Fibroblast of skin of left biceps (primary cell): ENCODE results near the gene DDX39B.
"Not testable (repeated sequence)": the region's sequence is repeated elsewhere in the genome, so short reads cannot be mapped to it uniquely, and the experiment has no call there.

Source experiments
- DNase-seq, 2 experiments: peaks; one replicate each; pipeline ENCODE4 v3.0.0-alpha.2; 2013; ENCODE audit warnings: low read depth in 2 of 2

DDX39B gene

GRCh38 chr6:31575952-31576685 lies 34.3 kb upstream of the DDX39B start:
- DNase-seq, result no peak

GRCh38 chr6:31575335-31575901 lies 33.6 kb upstream of the DDX39B start, which contains the start of gene TNF:
TSS of gene TNF (plus strand) at chr6:31575565. CDS start at chr6:31575742, 177 bp downstream.
- DNase-seq, result no peak

GRCh38 chr6:31574106-31575061 lies 32.6 kb upstream of the DDX39B start:
- DNase-seq, result no peak

GRCh38 chr6:31573239-31574105 lies 31.7 kb upstream of the DDX39B start:
- DNase-seq, result no peak

- no peak for DNase-seq
Observed at GRCh38 chr6:31572041-31572911, 30.5 kb upstream of the DDX39B start, which contains the start of gene LTA. TSS of gene LTA (plus strand) at chr6:31572289. CDS start at chr6:31572743, 454 bp downstream.

- no peak for DNase-seq
Observed at GRCh38 chr6:31569861-31570536, 28.2 kb upstream of the DDX39B start.

- DNase-seq, result no peak
Observed at GRCh38 chr6:31568537-31568961, 26.7 kb upstream of the DDX39B start.

- no peak for DNase-seq
Observed at GRCh38 chr6:31567531-31568370, 25.9 kb upstream of the DDX39B start.

GRCh38 chr6:31560697-31561058 lies 18.9 kb upstream of the DDX39B start:
- no peak for DNase-seq

- no peak for DNase-seq
Observed at GRCh38 chr6:31559958-31560696, 18.3 kb upstream of the DDX39B start.

- no peak for DNase-seq
Observed at GRCh38 chr6:31559606-31559957, 17.8 kb upstream of the DDX39B start.

- DNase-seq, result no peak
Observed at GRCh38 chr6:31558631-31559500, 17.1 kb upstream of the DDX39B start.

- DNase-seq, result no peak
Observed at GRCh38 chr6:31558318-31558625, 16.5 kb upstream of the DDX39B start.

- DNase-seq, result no peak
Observed at GRCh38 chr6:31557443-31558317, 15.9 kb upstream of the DDX39B start.

GRCh38 chr6:31556307-31556706 lies 14.5 kb upstream of the DDX39B start:
- DNase-seq, result no peak

GRCh38 chr6:31551371-31551770 lies 9.6 kb upstream of the DDX39B start:
- not testable (repeated sequence) for DNase-seq

- no peak for DNase-seq
Observed at GRCh38 chr6:31548544-31548873, 6.7 kb upstream of the DDX39B start.
